AG04450 (cell line): ENCODE data around the gene KCNIP3. TPM values are rescaled to one million over a fixed set of nuclear protein-coding genes. Genes with fewer than 3 reads are reported as not detected.

Experiments
- CTCF ChIA-PET: fragments of 300-600, 350-600 bp; formaldehyde crosslinking; extraction: SDS; loops from one replicate; lab custom pipeline; 2022; ENCODE audit warnings: antibody characterized with exemption, inconsistent platforms; lab: Charles Lee
- POLR2A ChIA-PET: fragments of 350-600 bp; formaldehyde crosslinking; extraction: SDS; loops from one replicate; lab custom pipeline; 2021; ENCODE audit warnings: antibody characterized with exemption, inconsistent platforms; lab: Yijun Ruan, JAX
- DNase-seq: peaks from one replicate; pipeline ENCODE4 v3.0.0-alpha.2; 2011; ENCODE audit warnings: low read depth, low spot score
- H3K27ac ChIP-seq: one replicate; pipeline ENCODE4 v1.5.1; 2012; ENCODE audit warnings: low read depth, low read length, control low read depth
- H3K27me3 ChIP-seq: one replicate; pipeline ENCODE4 v1.6.0; 2012; ENCODE audit warnings: low read length; ENCODE audit not compliant: control insufficient read depth, insufficient read depth
- H3K4me3 ChIP-seq: 2 replicates; pipeline ENCODE4 v1.5.1; 2011; ENCODE audit warnings: mild to moderate bottlenecking, low read depth, low read length, control low read depth
- H3K9me3 ChIP-seq: 2 replicates; pipeline ENCODE4 v1.5.1; 2012; ENCODE audit warnings: low read length; ENCODE audit not compliant: control insufficient read depth, insufficient read depth
- polyA plus RNA-seq: library from polyadenylated mRNA; depleted of rRNA; stranded (reverse); fragments of >200 nt; gene quantifications from 2 replicates; pipeline ENCODE4 v1.2.3, GENCODE V29; 2011
- TF ChIP-seq, protein P1 (sequence below): IDR thresholded peaks from 2 replicates; pipeline ENCODE4 v1.5.1; 2011; ENCODE audit warnings: low read depth, low read length, control low read depth, inconsistent platforms

Gene KCNIP3
- polyA plus RNA-seq, 1 experiment, result 0.12 TPM

DNA sequence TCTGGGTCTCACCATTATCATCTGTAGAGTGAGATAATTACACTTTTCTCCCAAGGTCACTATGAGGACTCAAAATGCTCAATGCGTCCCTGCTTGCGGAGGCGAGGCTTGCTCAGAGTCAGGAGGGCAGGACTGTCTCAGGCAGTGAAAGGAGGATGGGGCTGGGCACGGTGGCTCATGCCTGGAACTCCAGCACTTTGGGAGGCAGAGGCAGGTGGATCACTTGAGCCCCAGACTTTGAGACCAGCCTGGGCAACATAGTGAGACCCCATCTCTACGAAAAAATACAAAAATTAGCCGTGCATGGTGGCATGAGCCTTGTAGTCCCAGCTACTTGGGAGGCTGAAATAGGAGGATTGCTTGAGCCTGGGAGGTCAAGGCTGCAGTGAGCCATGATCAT lies 1.8 kb upstream of the KCNIP3 start:
- ChIA-PET POLR2A (no interaction called here), CTCF (interaction anchor here (0.6 kb wide), 1 partner anchor 50 kb away, joined by 4 read pairs; no protein-coding TSS in a partner anchor)
- no peak overlapping the region for H3K27ac ChIP-seq
- peaks cover 9% of the 10 kb centered on the region for H3K27me3 ChIP-seq
- no peak overlapping the region for H3K4me3 ChIP-seq
- TF ChIP-seq, protein P1, sequence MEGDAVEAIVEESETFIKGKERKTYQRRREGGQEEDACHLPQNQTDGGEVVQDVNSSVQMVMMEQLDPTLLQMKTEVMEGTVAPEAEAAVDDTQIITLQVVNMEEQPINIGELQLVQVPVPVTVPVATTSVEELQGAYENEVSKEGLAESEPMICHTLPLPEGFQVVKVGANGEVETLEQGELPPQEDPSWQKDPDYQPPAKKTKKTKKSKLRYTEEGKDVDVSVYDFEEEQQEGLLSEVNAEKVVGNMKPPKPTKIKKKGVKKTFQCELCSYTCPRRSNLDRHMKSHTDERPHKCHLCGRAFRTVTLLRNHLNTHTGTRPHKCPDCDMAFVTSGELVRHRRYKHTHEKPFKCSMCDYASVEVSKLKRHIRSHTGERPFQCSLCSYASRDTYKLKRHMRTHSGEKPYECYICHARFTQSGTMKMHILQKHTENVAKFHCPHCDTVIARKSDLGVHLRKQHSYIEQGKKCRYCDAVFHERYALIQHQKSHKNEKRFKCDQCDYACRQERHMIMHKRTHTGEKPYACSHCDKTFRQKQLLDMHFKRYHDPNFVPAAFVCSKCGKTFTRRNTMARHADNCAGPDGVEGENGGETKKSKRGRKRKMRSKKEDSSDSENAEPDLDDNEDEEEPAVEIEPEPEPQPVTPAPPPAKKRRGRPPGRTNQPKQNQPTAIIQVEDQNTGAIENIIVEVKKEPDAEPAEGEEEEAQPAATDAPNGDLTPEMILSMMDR, result no peak
- no peak for DNase-seq
- H3K9me3 ChIP-seq, result peaks cover 28% of the 10 kb centered on the region

DNA sequence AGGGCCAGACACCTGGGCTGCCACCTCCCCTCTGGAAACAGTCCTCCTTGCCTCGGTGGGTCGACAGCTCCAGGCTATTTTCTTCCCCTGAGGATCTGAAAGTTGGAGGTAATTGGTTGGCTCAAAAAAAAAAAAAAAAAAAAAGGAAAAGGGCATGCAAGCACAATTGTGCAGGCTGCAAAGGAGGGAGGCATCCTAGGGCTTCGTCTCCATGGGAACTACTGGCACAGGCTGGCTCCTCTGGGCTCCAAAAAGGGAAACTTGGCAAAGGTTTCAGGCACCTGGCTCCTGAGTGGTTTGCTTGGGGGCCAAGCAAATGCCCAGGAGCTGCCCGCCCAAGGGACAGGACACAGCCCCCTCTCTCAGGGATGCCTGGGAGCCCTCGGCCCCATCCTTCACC lies 1.1 kb upstream of the KCNIP3 start:
- DNase-seq, result no peak
- Histone ChIP-seq H3K27ac (no peak overlapping the region), H3K9me3 (peaks cover 25% of the 10 kb centered on the region), H3K27me3 (peaks cover 9% of the 10 kb centered on the region), H3K4me3 (no peak overlapping the region)
- ChIA-PET CTCF (interaction anchor here (0.6 kb wide), 1 partner anchor 50 kb away, joined by 4 read pairs; no protein-coding TSS in a partner anchor), POLR2A (no interaction called here)
- TF ChIP-seq, protein P1, result no peak

DNA sequence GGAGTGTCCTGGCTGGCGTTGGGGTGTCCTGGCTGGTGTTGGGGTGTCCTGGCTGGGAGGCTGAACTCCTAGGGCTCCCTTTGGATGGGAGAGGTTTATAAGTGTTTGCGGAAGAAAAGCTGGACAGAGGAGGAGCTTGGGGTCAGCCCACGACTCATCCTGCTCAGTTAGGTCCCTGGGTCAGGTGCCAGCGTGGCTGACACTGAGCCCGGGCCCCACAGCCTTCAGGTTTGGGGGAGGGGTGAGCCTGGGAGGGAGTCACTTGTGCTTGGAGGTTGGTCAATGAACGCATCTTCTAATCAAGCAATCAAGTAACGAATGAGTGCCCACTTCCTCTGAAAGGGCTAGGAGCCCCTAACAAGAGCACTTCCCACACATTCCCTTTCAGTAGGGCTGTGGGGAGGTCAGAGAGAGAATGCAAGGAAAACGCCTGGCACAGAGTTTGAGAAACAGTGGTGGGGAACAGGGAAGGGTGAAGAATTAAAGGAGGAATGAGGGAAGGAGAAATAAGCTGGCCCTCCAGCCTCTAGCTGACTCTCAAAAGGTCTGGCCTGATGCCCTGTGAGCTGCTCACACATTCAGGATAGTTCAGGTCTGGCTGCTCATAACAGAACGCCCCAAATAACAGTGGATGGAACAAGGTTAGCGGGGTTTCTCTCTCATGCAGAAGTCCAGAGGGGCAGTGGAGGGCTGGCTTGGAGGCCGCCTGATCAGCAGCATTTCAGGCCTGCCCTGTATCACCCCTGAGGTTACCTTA lies 670 bp downstream of the KCNIP3 start:
- ChIA-PET POLR2A (no interaction called here), CTCF (no interaction called here)
- Histone ChIP-seq H3K27ac (no peak overlapping the region), H3K9me3 (peaks cover 18% of the 10 kb centered on the region), H3K27me3 (peaks cover 11% of the 10 kb centered on the region), H3K4me3 (no peak overlapping the region)
- DNase-seq, result no peak
- TF ChIP-seq, protein P1, result no peak

DNA sequence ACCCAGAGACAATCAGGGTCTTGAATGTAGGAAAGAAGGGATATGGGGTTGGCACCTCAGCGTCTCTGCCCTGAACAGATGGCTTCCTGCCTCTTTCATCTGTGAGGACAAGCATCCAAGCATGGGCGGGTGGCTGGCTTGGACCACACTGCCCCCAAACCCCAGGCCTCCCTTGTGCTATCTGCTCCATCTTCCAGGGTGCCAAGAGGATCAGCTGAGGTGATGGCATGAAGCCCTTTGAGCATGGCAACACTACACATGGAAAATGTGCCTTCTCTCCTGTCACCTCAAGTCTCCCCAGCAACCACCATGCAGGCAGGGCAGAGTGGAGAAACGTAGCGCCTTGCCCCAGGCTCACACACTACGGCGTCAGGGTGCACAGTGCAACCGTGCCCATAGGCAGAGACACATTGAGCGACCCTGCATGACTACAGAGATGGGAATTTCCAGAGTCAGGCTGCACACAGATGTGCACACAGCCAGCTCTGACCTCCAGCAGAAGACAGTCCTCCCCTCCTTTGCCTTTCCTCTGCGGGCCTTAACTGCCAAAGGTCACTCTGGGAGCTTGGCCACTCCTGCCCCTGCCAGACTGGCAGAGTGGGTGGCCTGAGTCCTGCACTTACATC lies 1.5 kb downstream of the KCNIP3 start:
- Histone ChIP-seq H3K27ac (no peak overlapping the region), H3K9me3 (peaks cover 12% of the 10 kb centered on the region; the same call in 1 of the 2 replicates), H3K4me3 (no peak overlapping the region), H3K27me3 (peaks cover 13% of the 10 kb centered on the region)
- DNase-seq, result no peak
- CTCF ChIA-PET, result no interaction called here
- TF ChIP-seq, protein P1, result no peak
- POLR2A ChIA-PET, result no interaction called here

DNA sequence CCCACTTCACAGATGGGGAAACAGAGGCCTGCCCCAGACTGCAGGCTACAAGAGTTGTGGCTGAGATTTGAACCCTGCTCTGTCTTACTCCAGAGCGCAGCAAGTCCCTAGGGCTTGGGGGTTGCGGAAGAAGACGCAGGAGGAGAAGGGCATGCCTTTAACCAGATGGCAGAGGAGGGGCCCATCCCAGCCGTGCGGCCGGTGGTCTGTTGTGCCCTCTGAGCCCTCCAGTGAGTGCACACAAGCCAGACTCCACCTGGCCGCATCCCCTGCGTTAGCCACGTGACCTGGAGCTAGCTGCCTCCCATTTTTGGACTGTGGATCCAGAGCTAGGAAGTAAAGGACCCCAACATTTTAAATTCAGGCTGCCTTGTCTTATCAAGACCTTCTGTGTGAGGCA lies 2.8 kb downstream of the KCNIP3 start:
- no peak for DNase-seq
- ChIA-PET CTCF (no interaction called here), POLR2A (no interaction called here)
- Histone ChIP-seq H3K4me3 (no peak overlapping the region), H3K27ac (no peak overlapping the region), H3K9me3 (peaks cover under 1% of the 10 kb centered on the region; the same call in 1 of the 2 replicates), H3K27me3 (peaks cover 13% of the 10 kb centered on the region)
- TF ChIP-seq, protein P1, result no peak
